ENCODE measurements around the gene EHBP1L1. TPM values are rescaled to one million over a fixed set of nuclear protein-coding genes. Genes with fewer than 3 reads are reported as not detected.

Gene EHBP1L1
- polyA plus RNA-seq, 3 donors: 9.4 to 12.3 (median 11.0) TPM

DNA sequence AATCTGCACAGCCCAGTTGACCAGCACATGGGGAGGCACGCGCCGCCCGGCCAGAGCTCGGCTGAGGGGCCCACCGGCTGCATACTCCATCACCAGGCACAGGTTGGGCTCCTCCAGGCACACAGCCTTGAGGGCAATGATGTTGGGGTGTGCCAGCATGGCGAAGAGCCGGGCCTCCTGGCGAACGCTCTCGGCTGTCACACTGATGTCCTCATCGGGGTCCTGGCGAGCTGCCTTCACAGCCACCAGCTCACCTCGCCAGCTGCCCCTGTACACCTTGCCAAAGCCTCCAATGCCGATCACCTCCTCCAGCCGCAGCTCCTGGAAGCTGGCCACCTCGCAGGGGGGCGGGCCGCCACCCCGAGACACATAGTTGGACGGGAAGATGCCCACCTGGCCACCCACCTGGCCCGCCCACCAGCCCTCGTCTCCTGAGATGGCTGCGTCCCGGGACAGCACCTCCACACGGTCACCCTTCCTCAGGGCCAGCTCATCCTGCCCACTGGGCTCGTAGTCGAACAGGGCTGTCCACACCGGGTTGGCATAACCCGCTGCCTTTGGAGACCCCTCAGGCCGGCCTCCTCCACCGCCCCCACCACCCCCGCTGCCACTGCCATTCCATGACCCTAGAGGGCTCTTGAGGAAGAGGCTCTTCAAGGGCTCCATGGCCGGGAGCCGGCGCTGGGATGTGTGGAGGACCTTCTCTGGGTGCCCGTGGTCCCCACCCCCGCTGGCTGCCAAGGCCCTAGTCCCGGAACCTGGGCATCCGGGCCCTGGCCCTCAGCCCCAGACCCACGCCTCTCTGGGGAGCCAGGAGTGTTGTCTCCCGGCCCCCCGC, 37.5 kb downstream of the EHBP1L1 start:
- no peak for DNase-seq (ENCODE audit: low read depth in 3 of 3, low spot score in 2 of 3)

DNA sequence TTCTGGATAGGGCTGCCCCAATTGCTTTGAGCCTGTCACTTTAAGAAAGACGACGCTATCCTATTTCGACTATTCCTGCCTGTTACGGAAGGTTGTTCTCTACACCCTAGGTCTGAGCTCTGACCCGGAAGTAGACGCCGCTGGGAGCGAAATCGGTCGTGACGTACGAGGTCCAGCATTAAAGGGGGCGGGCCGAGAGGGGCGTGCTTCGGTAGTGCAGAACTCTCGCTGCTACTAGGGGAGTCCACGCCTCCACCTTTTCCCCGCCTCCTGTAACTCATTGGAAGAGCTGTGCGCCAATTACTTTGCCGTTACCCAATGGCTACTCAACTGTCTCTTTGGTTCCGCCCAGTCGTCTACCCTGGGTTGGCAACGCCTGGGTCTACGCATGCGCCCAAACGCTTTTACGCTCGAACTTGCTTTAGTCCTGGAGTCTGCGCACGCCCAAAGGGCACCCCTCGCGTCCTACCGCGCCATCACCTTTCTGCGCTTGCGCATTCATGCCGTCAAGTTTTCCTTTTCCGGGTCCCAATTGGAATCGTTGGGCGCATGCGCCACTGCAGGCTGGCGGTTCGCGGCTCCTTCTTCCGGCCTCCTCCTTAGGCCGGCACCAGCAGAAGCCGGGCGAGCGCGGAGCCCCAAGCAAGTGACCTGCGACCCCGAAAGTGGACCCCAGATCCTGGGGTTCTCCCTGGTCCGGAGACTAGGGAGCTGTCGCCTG, 39.5 kb downstream of the EHBP1L1 start, which contains the start of gene PCNX3:
PCNX3 (plus strand) TSS at position 548 of the 721 bp plus-strand sequence. CDS start 536 bp downstream, outside the sequence.
- DNase-seq (ENCODE audit: low read depth in 3 of 3, low spot score in 2 of 3): peak; percentile 100

GRCh38 chr11:65615950-65616574, 40.2 kb downstream of the EHBP1L1 start:
- DNase-seq (ENCODE audit: low read depth in 3 of 3, low spot score in 2 of 3): no peak

DNA sequence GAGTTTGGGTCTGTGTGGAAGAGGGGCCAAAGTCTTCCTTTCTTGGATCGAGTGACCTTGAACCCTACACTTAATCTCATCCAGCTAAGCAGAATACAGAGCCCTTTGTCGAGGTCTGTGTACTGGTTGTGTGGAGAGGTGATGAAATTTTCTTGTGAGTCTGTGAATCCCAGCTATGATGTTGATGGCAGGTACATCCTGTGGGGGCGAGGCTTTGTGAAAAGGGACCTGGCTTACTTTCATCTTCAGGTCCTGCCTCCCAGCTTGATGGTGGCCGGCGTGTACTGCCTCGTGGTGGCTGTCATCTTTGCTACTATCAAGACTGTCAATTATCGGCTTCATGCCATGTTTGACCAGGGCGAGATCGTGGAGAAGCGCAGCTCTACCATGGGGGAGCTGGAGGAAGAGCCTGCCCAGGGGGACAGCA, 40.7 kb downstream of the EHBP1L1 start:
- DNase-seq (ENCODE audit: low read depth in 3 of 3, low spot score in 2 of 3): no peak

- no peak for DNase-seq (ENCODE audit: low read depth in 3 of 3, low spot score in 2 of 3)
These were observed 41.4 kb downstream of the EHBP1L1 start for GRCh38 chr11:65617136-65617850.

- no peak for DNase-seq (ENCODE audit: low read depth in 3 of 3, low spot score in 2 of 3)
These were observed 42.3 kb downstream of the EHBP1L1 start for GRCh38 chr11:65617990-65618751.

DNA sequence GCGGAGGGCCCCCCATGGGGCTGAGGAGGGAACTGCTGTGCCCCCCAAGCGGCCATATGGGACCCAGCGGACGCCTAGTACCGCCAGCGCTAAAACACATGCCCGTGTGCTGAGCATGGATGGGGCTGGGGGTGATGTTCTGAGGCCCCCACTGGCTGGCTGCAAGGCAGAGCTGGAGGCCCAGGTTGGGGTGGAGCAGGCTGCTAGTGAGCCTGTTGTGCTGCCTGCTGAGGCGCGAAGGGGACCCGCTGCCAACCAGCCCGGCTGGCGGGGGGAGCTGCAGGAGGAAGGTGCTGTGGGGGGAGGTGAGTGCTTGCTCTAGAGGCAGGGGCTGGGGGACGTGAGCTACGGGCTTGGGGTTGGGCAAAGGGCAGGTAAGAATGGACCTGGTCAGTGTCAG, 42.9 kb downstream of the EHBP1L1 start:
- no peak for DNase-seq (ENCODE audit: low read depth in 3 of 3, low spot score in 2 of 3)

GRCh38 chr11:65619281-65619928, 43.6 kb downstream of the EHBP1L1 start:
- DNase-seq (ENCODE audit: low read depth in 3 of 3, low spot score in 2 of 3): no peak

DNA sequence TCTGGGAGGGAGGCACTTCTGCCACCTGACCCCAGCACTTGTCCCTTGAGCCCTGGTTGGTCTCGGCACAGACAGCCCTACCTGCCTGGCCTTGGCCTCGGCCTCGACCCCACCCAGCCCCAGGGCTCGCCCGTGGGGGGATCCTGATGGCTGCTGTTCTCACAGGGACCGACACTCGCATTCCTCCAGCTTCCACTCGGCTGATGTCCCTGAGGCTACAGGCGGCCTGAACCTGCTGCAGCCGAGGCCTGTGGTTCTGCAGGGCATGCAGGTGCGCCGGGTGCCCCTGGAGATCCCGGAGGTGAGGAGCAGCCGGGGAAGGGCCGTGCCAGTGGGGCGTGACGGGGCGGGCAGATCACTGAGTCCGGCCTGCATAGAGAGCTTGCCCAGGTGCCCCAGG, 44.8 kb downstream of the EHBP1L1 start:
- no peak for DNase-seq (ENCODE audit: low read depth in 3 of 3, low spot score in 2 of 3)

DNA sequence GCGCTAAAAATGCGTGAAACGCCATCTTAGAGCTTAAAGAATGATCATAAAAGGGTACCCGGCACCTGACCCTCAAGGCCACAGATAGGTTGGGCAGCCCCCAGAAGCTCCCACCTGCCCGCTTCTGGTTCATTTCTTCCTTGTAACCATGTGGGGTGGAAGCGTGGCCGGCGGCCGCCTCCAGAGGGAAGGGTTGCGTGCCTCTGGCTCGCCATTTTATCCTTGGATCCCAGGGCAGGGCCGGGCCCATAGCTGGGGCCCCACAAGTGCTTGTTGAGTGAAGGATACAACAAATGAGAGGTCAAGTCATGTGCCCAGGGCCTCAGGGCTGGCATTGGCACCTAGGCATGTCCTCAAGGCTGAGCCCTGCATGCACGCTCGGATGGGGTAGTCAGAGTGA, 45.6 kb downstream of the EHBP1L1 start:
- DNase-seq (ENCODE audit: low read depth in 3 of 3, low spot score in 2 of 3): no peak

- DNase-seq (ENCODE audit: low read depth in 3 of 3, low spot score in 2 of 3): no peak
These were observed 46.2 kb downstream of the EHBP1L1 start for GRCh38 chr11:65622011-65622410.

- no peak for DNase-seq (ENCODE audit: low read depth in 3 of 3, low spot score in 2 of 3)
These were observed 47.3 kb downstream of the EHBP1L1 start for GRCh38 chr11:65623177-65623576.

DNA sequence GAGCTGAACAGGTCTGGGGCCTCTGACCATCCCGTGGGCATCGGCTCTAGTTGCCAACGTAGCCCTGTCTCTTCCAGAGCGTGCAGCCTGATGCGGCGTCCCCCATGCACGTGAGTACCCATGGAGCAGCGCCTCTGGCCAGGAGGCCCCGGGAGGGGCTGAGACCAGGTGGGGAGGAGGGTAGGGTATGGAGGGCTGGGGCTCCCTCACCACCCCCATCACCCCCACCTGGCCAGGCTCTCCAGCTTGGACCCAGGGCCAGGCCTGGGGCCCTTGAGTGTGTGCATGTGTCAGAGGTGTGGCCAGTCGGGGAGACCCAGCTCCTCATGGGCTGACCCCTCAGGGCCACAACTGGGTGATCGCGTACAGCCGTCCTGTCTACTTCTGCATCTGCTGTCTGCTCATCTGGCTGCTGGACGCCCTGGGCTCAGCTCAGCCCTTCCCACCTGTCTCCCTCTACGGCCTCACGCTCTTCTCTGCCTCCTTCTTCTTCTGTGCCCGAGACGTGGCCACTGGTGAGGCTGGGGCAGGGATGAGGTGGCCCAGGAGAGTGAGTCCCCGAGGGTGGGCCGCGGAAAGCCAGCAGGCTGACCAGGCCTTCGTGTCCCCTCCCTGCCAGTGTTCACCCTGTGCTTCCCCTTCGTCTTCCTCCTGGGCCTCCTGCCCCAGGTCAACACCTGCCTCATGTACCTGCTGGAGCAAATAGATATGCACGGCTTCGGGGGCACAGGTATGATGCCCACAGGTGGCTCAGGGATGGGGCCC, 48.2 kb downstream of the EHBP1L1 start:
- no peak for DNase-seq (ENCODE audit: low read depth in 3 of 3, low spot score in 2 of 3)

DNA sequence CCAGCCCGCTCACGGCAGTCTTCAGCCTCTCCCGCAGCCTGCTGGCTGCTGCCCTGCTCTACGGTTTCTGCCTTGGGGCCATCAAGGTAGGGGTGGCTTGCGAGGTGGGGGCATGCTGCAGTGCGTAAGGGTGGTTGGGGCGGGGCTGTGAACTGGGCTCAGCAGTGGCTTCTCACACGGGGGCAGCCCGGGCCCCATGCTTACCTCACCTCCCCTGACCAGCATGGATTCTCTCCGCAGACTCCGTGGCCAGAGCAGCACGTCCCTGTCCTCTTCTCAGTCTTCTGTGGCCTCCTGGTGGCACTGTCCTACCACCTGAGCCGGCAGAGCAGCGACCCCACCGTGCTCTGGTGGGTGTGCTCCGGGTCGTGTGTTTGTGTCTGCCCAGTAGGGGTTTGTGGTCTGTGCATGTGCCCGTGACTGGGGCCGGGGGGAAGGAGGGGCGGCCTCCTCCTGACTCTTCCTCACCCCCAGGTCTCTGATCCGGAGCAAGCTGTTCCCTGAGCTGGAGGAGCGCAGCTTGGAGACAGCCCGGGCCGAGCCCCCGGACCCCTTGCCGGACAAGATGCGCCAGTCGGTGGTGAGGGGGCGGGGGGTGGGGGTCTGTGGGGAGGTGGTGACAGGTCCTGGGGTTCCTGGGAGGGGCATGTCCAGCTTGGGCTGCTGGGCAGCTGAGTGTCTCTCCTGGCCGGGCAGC, 49.2 kb downstream of the EHBP1L1 start:
- no peak for DNase-seq (ENCODE audit: low read depth in 3 of 3, low spot score in 2 of 3)

DNA sequence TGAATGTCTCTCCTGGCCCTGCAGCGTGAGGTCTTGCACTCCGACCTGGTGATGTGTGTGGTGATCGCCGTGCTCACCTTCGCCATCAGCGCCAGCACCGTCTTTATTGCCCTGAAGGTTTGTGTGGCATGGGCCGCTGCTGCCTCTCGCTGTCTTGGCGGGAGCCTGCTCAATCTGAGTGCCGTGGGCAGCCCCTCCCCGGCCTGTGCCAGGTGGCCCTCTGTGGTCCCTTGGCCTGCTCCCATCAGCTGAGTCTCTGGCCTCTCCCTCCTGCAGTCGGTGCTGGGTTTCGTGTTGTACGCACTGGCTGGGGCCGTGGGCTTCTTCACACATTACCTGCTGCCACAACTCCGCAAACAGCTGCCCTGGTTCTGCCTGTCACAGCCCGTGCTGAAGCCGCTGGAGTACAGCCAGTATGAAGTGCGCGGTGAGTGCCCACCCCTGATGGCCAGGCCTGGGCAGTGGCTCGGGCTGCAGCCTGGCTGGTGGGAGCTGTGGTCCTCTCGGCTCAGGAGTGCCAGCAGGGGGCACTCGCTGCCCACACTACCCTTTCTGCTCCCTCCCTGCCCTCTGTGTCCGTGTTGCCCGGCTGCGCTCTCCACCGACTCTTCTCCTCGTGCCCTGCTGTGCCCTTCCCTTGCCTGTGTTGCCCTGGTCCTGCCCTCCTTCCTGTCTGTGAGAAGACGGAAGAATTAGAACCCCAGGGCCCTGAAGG, 49.9 kb downstream of the EHBP1L1 start:
- DNase-seq (ENCODE audit: low read depth in 3 of 3, low spot score in 2 of 3): no peak

DNA sequence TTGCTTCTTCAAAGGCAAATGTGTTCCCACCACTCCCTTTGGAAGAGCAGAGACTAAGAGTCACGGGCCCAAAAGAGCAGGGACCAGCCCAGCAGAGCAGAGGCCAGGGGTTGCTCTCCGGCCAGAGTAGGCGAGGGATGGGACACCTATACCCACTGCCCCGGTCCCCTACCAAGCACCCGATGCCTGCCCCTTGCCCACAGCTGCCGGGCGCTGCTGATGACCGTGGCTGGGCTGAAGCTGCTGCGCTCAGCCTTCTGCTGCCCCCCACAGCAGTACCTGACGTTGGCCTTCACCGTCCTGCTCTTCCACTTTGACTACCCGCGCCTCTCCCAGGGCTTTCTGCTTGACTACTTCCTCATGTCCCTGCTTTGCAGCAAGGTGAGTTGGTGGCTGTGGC, 51.3 kb downstream of the EHBP1L1 start:
- no peak for DNase-seq (ENCODE audit: low read depth in 3 of 3, low spot score in 2 of 3)

DNA sequence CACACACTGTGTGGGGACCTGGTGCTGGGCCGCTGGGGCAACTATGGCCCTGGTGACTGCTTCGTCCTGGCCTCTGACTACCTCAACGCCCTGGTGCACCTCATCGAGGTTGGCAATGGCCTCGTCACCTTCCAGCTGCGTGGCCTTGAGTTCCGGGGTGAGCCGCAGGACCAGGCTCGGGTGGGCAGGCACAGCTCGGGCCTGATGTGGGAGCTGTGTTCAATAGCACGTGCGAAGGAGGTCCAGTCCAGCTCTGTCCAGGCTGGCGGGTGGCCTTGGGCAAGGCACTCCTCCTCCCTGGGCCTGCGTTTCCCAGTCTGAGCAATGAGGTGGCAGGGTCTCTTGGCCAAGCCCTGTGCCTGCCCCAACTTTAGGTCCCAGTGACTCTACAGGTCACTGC, 53.7 kb downstream of the EHBP1L1 start:
- DNase-seq (ENCODE audit: low read depth in 3 of 3, low spot score in 2 of 3): no peak

DNA sequence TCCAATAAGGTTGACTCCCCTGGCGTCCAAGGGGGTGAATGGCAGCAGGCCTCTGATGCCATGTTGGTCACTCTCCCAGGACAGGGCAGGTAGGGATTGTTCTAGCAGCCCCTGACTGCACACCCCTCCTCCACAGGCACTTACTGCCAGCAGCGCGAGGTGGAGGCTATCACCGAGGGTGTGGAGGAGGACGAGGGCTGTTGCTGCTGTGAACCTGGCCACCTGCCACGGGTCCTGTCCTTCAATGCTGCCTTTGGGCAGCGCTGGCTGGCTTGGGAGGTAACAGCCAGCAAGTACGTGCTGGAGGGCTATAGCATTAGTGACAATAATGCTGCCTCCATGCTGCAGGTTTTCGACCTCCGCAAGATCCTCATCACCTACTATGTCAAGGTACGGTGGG, 54.4 kb downstream of the EHBP1L1 start:
- DNase-seq (ENCODE audit: low read depth in 3 of 3, low spot score in 2 of 3): no peak
